Mucosa of gallbladder (tissue), 1 donor: Measurements from ENCODE around the gene LRRC75A. TPM values are rescaled to one million over a fixed set of nuclear protein-coding genes. Genes with fewer than 3 reads are reported as not detected.

Experiments
- DNase-seq: peaks from one replicate; pipeline ENCODE4 v3.0.0-alpha.2; 2020; ENCODE audit warnings: low spot score
- total RNA-seq: library from RNA; stranded (reverse); gene quantifications from one replicate; pipeline ENCODE4 v1.2.1, GENCODE V29; 2021
- donor health status: DM: no; HTN: no; CAD: no.

Gene LRRC75A
- total RNA-seq, 1 donor from 2014 or later, result 7.0 TPM

GRCh38 chr17:16493531-16494046 is 1.6 kb upstream of the LRRC75A start:
- no peak for DNase-seq

- no peak for DNase-seq
Measured at GRCh38 chr17:16492613-16493530, 879 bp upstream of the LRRC75A start.

GRCh38 chr17:16491131-16491702 is 776 bp downstream of the LRRC75A start:
- no peak for DNase-seq

GRCh38 chr17:16489431-16489830 is 2.6 kb downstream of the LRRC75A start:
- DNase-seq, result no peak

DNA sequence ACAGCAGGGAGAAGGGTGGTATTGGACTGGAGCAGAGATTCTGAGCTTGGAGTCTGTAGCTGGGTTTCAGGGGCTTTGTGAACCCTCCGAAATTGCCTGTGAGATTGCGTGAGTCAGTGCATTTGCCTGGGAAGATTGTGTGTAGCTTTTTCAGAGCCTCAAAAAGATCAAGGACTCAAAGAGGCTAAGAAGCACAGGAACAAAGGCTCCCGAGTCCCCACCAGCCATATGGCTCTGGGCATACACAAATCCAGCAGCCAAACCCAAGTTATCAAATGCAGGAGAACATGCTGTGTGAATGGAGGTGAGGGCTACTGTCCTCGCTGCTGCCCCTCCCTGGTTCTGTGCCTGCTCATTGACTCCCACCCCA is 3.0 kb downstream of the LRRC75A start:
- no peak for DNase-seq

DNA sequence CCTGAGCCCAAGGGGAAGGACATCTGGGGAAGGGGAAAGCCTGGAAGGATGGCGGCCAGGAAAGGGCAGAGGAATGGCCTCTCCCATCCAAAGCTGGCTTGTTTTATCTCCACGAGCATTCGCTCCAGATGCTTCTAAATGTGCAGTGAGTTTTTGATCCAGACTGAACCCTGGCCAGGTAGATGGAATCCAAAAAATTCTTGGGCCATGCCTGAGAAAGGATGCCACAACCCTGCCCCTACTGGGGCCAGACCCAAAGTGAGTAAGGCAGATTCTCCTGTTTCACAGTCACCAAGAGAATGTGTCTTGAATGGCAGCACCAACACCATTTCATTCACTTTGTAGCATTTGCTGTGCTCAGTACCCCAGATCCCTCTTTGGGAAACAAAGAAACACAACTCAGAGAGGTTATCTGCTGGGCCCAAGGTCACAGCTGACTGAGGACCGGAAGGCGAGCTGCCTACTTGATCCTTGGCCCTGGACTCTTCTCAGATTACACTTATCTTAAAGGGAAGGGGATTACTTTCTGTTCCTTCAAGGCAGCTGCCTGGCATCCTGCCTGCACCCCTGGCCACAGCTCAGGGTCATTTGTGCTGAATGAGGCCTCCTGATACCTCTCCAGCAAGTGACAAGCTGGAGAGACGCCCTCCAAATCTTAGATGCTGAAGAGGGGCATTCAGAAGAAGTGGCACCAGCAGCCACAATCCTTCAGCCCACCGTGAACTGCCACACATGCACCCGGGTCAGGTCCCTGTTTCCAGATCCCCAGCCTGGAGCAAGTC is 3.6 kb downstream of the LRRC75A start:
- DNase-seq, result no peak

DNA sequence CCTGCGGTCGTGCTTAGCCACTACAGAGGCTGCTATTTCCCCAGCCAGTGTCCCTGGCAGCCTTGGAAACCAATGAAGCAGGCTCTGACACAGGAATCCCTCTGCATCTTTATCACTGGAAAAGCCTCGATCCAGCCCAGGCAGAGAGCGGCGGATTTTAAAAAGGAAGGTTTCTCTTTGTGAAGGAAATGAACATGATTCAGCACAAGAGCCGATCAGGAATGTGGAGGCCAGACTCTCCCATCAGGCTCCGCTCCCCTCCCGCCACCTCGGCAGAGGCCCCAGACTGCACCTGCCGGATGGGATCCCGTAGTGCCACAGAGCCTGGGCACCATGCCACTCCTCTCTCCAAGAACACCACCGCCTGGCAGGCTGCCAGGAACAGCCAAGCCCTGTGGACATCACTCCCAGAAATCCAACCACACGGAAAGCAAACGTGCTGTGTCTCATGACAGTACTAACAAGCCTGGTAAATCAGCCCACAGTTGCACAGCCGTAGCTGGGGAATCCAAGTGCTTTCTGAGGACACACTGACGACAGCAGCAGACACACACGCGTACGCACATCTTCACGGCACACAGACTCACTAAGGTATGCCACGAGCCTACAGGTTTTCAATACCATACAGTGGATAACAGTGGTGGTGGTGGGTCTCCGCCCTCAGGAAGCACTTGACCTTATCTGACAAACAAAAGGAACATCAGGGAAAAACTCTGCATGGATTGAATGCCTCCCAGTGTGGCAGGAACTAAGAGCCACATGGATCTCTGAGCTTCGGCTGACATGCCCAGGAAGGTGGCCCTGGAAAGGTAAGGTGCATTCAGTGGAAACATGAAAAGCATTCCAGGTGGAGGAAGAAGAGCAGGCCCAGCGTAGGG is 5.4 kb downstream of the LRRC75A start:
- DNase-seq, result peak; percentile 93

DNA sequence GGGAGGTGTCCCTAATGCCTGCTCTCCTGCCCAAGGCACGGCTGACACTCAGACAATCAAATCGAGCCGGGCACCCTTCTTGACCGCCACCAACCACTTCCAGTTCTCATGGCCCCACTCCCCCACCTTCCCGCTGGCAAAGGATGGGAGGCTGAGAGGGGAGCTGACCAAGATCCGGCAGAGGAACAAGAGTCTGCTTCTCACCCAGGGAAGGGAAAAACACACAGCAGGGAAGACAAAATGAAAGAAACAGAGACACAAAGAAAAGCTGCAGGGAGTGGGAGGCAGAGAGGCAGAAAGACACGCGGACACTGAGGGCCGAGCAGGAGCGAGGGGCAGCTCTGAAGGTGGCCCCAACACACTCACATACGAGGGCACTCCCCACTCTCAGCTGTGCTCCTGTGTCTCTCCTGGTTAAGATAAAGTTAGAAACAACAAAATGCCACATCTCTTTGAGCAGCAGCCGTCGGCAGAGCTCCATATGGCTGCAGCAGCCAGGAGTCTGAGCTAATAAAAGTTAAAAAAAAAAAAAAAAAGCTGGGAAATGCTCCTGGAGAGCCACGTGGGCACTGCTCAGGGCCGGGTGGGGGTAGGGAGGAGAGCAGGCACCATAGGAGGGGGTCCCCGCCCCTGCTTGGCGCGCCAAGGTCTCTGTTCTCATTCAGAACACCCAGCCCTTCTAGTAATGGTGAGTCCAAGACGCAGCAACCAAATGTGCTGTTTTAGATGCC is 7.4 kb downstream of the LRRC75A start:
- no peak for DNase-seq

DNA sequence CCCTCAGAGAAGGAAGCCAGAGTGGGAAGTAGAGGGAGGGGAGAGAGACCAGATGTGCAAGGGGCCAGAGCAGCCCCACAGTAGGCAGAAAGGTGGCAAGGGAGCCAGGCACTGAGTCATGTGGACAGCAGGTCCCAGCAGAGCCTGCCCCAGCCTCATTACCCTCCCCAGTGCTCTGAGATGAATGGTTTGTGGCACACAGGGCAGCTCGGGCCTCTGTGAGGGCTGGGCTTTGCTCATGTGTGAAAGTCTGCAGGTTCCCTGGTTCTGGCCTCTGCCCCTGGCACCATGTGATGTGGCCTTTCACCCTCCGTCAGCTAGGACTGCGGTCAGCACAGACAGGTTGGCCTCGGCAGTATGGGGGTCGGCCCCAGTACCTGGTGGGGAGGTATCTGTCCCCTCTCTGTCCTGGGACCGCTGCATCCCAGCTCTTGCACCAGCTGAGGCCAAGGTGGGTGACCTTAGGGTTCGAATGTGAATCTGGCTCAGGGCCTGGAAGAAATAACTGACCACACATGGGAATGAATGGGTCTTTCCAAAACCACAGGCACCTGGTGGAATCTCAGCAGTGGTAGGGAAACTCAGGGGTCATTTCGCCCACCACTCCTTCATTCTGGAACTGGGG is 8.9 kb downstream of the LRRC75A start:
- no peak for DNase-seq

GRCh38 chr17:16482253-16482652 is 9.7 kb downstream of the LRRC75A start:
- DNase-seq, result no peak

GRCh38 chr17:16480995-16481394 is 11.0 kb downstream of the LRRC75A start:
- no peak for DNase-seq

DNA sequence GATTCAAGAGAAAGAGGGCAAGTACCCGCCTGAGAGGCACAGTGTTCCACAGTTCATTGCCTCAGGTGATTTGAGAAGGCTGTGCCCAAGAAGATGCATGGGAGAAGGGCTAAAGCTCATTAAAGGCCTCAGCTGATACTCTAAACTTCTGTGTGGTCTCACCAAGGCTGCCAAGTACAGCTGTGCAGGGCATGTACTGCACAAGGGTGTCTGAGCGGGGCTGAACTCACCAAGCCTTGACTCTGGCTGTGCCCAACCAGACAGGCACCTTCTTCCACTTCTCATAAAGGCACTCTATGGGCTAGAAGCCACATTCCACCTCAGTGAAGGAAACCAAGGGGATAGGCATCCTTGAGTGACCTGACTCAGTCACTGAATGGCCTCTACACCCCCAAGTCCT is 12.7 kb downstream of the LRRC75A start:
- DNase-seq, result no peak

- DNase-seq, result no peak
Measured at GRCh38 chr17:16478649-16479048, 13.3 kb downstream of the LRRC75A start.

- no peak for DNase-seq
Measured at GRCh38 chr17:16477666-16478065, 14.3 kb downstream of the LRRC75A start.

DNA sequence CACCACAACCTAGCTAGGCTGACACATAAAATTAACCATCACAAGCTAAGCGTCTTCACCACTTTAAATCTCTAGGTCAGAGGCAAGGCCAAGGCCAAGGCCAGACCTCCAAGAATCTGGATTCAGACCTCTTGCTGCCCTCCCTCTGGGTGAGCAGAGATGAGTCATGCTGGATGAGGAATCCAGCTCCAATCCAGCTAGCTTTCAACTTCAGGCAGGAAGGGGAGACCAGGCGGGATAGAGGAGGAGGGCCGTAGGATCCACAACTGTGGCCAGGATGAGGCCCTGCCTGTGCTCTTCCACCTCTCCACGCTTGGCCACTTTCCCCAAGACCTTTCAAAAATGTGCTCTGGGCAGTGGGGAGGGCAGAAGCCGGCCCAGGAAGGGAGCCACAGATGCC is 14.7 kb downstream of the LRRC75A start:
- DNase-seq, result peak; percentile 46

DNA sequence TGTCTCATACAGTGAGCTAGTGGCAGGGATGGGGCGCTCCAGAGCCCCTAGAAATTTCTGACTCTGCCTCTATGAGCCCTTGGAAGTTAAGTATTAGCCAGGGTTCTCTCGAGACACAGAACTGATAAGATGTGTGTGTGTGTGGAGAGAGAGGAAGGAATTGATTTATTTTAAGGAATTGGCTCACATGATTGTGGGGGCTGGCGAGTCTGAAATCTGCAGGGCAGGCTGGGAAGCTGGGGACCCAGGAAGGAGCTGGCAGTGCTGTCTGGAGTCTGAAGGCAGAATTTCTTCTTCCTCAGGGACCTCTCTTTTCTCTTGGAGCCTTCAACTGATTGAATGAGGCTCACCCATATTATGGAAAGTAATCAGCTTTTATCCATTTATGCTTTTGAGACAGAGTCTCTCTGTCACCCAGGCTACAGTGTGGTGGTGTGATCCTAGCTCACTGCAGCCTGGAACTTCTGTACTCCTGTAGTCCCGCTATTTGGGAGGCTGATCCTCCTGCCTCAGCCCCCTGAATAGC is 16.8 kb downstream of the LRRC75A start:
- no peak for DNase-seq

DNA sequence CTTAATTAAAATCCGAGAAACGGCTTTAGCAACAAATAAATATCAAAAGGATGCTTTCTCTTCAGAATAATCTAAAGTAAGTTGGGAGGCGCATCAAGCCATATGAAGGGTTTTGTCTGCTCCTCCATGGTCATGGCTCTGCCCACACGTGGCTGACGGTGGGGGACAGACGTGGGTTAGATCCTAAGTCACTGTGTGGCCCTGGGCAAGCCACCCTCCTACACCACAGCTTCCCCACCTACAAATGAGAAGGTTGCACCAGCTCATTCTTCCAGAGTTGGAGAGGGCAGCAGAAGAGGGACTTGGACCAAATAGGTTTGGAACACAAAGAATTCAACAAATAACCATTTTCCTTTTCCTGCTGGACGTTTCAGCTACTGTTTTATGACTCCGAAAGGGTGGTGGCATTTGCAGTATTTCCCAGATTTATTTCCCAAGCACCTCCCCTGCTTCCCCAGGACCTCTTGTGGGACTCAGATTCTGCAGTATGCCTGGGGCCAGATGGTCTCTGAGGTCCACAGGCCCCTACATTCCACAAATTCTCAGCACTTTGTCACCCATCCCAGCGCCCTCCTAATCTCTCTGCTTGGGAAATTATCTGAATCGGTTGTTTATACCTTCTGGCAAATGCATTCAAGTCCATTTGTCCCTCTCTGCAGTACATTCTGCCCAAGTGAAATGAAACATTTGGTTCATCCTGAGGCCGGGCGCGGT is 17.8 kb downstream of the LRRC75A start:
- DNase-seq, result no peak

- DNase-seq, result no peak
Measured at GRCh38 chr17:16473044-16474011, 18.7 kb downstream of the LRRC75A start.
